ENCODE data around the gene TET1.
"Not testable (repeated sequence)": the region's sequence is repeated elsewhere in the genome, so short reads cannot be mapped to it uniquely, and the experiment has no call there.

The TET1 gene

GRCh38 chr10:68565658-68566057, 5.5 kb downstream of the TET1 start:
- no peaks in the 10 kb centered on the region for H3K36me3 ChIP-seq (ENCODE audit: insufficient read depth, low read length)
- H3K4me1 ChIP-seq (ENCODE audit: control insufficient read depth, insufficient read depth, low read length, unreplicated experiment), result peaks cover 4% of the 10 kb centered on the region
- H2AFZ ChIP-seq (ENCODE audit: low read length, unreplicated experiment), result peak overlapping the region; percentile 25
- peaks cover 6% of the 10 kb centered on the region for H3K27me3 ChIP-seq (ENCODE audit: insufficient read depth, low read length)
- H3K27ac ChIP-seq (ENCODE audit: low read depth, low read length), result no peak overlapping the region
- peaks cover 2% of the 10 kb centered on the region for H3K79me2 ChIP-seq (ENCODE audit: control insufficient read depth, insufficient read depth, low read length, unreplicated experiment)
- no peak overlapping the region for H3K4me3 ChIP-seq (ENCODE audit: low read depth, low read length)

GRCh38 chr10:68566351-68566750, 6.2 kb downstream of the TET1 start:
- Histone ChIP-seq H2AFZ (ENCODE audit: low read length, unreplicated experiment) (peak overlapping the region; percentile 25), H3K79me2 (ENCODE audit: control insufficient read depth, insufficient read depth, low read length, unreplicated experiment) (peaks cover 2% of the 10 kb centered on the region), H3K36me3 (ENCODE audit: insufficient read depth, low read length) (no peaks in the 10 kb centered on the region), H3K4me3 (ENCODE audit: low read depth, low read length) (no peak overlapping the region), H3K27ac (ENCODE audit: low read depth, low read length) (no peak overlapping the region), H3K4me1 (ENCODE audit: control insufficient read depth, insufficient read depth, low read length, unreplicated experiment) (peaks cover 4% of the 10 kb centered on the region), H3K27me3 (ENCODE audit: insufficient read depth, low read length) (no peaks in the 10 kb centered on the region)

- Histone ChIP-seq H3K79me2 (ENCODE audit: control insufficient read depth, insufficient read depth, low read length, unreplicated experiment) (peaks cover 2% of the 10 kb centered on the region), H2AFZ (ENCODE audit: low read length, unreplicated experiment) (no peak overlapping the region), H3K27me3 (ENCODE audit: insufficient read depth, low read length) (no peaks in the 10 kb centered on the region), H3K4me1 (ENCODE audit: control insufficient read depth, insufficient read depth, low read length, unreplicated experiment) (peaks cover 4% of the 10 kb centered on the region), H3K4me3 (ENCODE audit: low read depth, low read length) (no peak overlapping the region), H3K27ac (ENCODE audit: low read depth, low read length) (no peak overlapping the region), H3K36me3 (ENCODE audit: insufficient read depth, low read length) (no peaks in the 10 kb centered on the region)
These were observed 6.8 kb downstream of the TET1 start for GRCh38 chr10:68566955-68567354.

- H3K27me3 ChIP-seq (ENCODE audit: insufficient read depth, low read length), result no peaks in the 10 kb centered on the region
- peaks cover 2% of the 10 kb centered on the region for H3K79me2 ChIP-seq (ENCODE audit: control insufficient read depth, insufficient read depth, low read length, unreplicated experiment)
These were observed 12.0 kb downstream of the TET1 start for GRCh38 chr10:68572151-68572550.

GRCh38 chr10:68574051-68574450, 13.9 kb downstream of the TET1 start:
- H3K36me3 ChIP-seq (ENCODE audit: insufficient read depth, low read length), result no peaks in the 10 kb centered on the region
- no peak overlapping the region for H3K4me3 ChIP-seq (ENCODE audit: low read depth, low read length)
- no peak overlapping the region for H2AFZ ChIP-seq (ENCODE audit: low read length, unreplicated experiment)
- no peaks in the 10 kb centered on the region for H3K79me2 ChIP-seq (ENCODE audit: control insufficient read depth, insufficient read depth, low read length, unreplicated experiment)
- no peaks in the 10 kb centered on the region for H3K27me3 ChIP-seq (ENCODE audit: insufficient read depth, low read length)
- H3K27ac ChIP-seq (ENCODE audit: low read depth, low read length), result no peak overlapping the region
- H3K4me1 ChIP-seq (ENCODE audit: control insufficient read depth, insufficient read depth, low read length, unreplicated experiment), result no peaks in the 10 kb centered on the region

More at GRCh38 chr10:68572151-68572550, 12.0 kb downstream of the TET1 start:
- H3K36me3 ChIP-seq (ENCODE audit: insufficient read depth, low read length), result no peaks in the 10 kb centered on the region
- no peak overlapping the region for H3K27ac ChIP-seq (ENCODE audit: low read depth, low read length)
- H2AFZ ChIP-seq (ENCODE audit: low read length, unreplicated experiment), result no peak overlapping the region
- H3K4me1 ChIP-seq (ENCODE audit: control insufficient read depth, insufficient read depth, low read length, unreplicated experiment), result no peaks in the 10 kb centered on the region
- no peak overlapping the region for H3K4me3 ChIP-seq (ENCODE audit: low read depth, low read length)

- no peaks in the 10 kb centered on the region for H3K36me3 ChIP-seq (ENCODE audit: insufficient read depth, low read length)
- no peak overlapping the region for H2AFZ ChIP-seq (ENCODE audit: low read length, unreplicated experiment)
- no peak overlapping the region for H3K27ac ChIP-seq (ENCODE audit: low read depth, low read length)
- H3K27me3 ChIP-seq (ENCODE audit: insufficient read depth, low read length), result no peaks in the 10 kb centered on the region
- H3K79me2 ChIP-seq (ENCODE audit: control insufficient read depth, insufficient read depth, low read length, unreplicated experiment), result no peaks in the 10 kb centered on the region
- no peaks in the 10 kb centered on the region for H3K4me1 ChIP-seq (ENCODE audit: control insufficient read depth, insufficient read depth, low read length, unreplicated experiment)
- no peak overlapping the region for H3K4me3 ChIP-seq (ENCODE audit: low read depth, low read length)
These were observed 16.0 kb downstream of the TET1 start for GRCh38 chr10:68576118-68576517.

GRCh38 chr10:68578974-68579373, 18.8 kb downstream of the TET1 start:
- Histone ChIP-seq H3K4me3 (ENCODE audit: low read depth, low read length) (no peak overlapping the region), H3K36me3 (ENCODE audit: insufficient read depth, low read length) (no peaks in the 10 kb centered on the region), H3K27ac (ENCODE audit: low read depth, low read length) (no peak overlapping the region), H3K27me3 (ENCODE audit: insufficient read depth, low read length) (no peaks in the 10 kb centered on the region), H3K79me2 (ENCODE audit: control insufficient read depth, insufficient read depth, low read length, unreplicated experiment) (no peaks in the 10 kb centered on the region), H2AFZ (ENCODE audit: low read length, unreplicated experiment) (no peak overlapping the region), H3K4me1 (ENCODE audit: control insufficient read depth, insufficient read depth, low read length, unreplicated experiment) (no peaks in the 10 kb centered on the region)

- not testable (repeated sequence) for H2AFZ ChIP-seq (ENCODE audit: low read length, unreplicated experiment); H3K4me3 ChIP-seq (ENCODE audit: low read depth, low read length); H3K27ac ChIP-seq (ENCODE audit: low read depth, low read length); H3K36me3 ChIP-seq (ENCODE audit: insufficient read depth, low read length); H3K4me1 ChIP-seq (ENCODE audit: control insufficient read depth, insufficient read depth, low read length, unreplicated experiment); H3K27me3 ChIP-seq (ENCODE audit: insufficient read depth, low read length); H3K79me2 ChIP-seq (ENCODE audit: control insufficient read depth, insufficient read depth, low read length, unreplicated experiment)
These were observed 24.1 kb downstream of the TET1 start for GRCh38 chr10:68584187-68584586.

- Histone ChIP-seq H3K27me3 (ENCODE audit: insufficient read depth, low read length) (no peaks in the 10 kb centered on the region), H3K4me3 (ENCODE audit: low read depth, low read length) (no peak overlapping the region), H3K4me1 (ENCODE audit: control insufficient read depth, insufficient read depth, low read length, unreplicated experiment) (no peaks in the 10 kb centered on the region), H3K27ac (ENCODE audit: low read depth, low read length) (no peak overlapping the region), H3K36me3 (ENCODE audit: insufficient read depth, low read length) (no peaks in the 10 kb centered on the region), H3K79me2 (ENCODE audit: control insufficient read depth, insufficient read depth, low read length, unreplicated experiment) (no peaks in the 10 kb centered on the region), H2AFZ (ENCODE audit: low read length, unreplicated experiment) (no peak overlapping the region)
These were observed 26.6 kb downstream of the TET1 start for GRCh38 chr10:68586606-68587305.

- H3K4me3 ChIP-seq (ENCODE audit: low read depth, low read length), result peak overlapping the region; percentile 53; the same call in 1 of the 2 replicates
- H2AFZ ChIP-seq (ENCODE audit: low read length, unreplicated experiment), result peak overlapping the region; percentile 96
- no peaks in the 10 kb centered on the region for H3K27me3 ChIP-seq (ENCODE audit: insufficient read depth, low read length)
- H3K27ac ChIP-seq (ENCODE audit: low read depth, low read length), result peak overlapping the region; percentile 93
- H3K36me3 ChIP-seq (ENCODE audit: insufficient read depth, low read length), result no peaks in the 10 kb centered on the region
- H3K4me1 ChIP-seq (ENCODE audit: control insufficient read depth, insufficient read depth, low read length, unreplicated experiment), result peaks cover 16% of the 10 kb centered on the region
- no peaks in the 10 kb centered on the region for H3K79me2 ChIP-seq (ENCODE audit: control insufficient read depth, insufficient read depth, low read length, unreplicated experiment)
These were observed 34.3 kb downstream of the TET1 start for GRCh38 chr10:68594405-68594804.

GRCh38 chr10:68595513-68595912, 35.4 kb downstream of the TET1 start:
- H2AFZ ChIP-seq (ENCODE audit: low read length, unreplicated experiment), result no peak overlapping the region
- no peaks in the 10 kb centered on the region for H3K36me3 ChIP-seq (ENCODE audit: insufficient read depth, low read length)
- H3K27me3 ChIP-seq (ENCODE audit: insufficient read depth, low read length), result no peaks in the 10 kb centered on the region
- no peaks in the 10 kb centered on the region for H3K79me2 ChIP-seq (ENCODE audit: control insufficient read depth, insufficient read depth, low read length, unreplicated experiment)
- H3K4me3 ChIP-seq (ENCODE audit: low read depth, low read length), result no peak overlapping the region
- no peak overlapping the region for H3K27ac ChIP-seq (ENCODE audit: low read depth, low read length)
- peaks cover 26% of the 10 kb centered on the region for H3K4me1 ChIP-seq (ENCODE audit: control insufficient read depth, insufficient read depth, low read length, unreplicated experiment)
